GM12878 (cell line): Measurements from ENCODE around the gene ZNF548. TPM values are rescaled to one million over a fixed set of nuclear protein-coding genes. Genes with fewer than 3 reads are reported as not detected.

ENCODE experiments used
- BCL11A ChIP-seq: IDR thresholded peaks from 2 replicates; pipeline ENCODE4 v1.6.1; 2011; ENCODE audit warnings: low read depth, low read length
- JUNB ChIP-seq: IDR thresholded peaks from 2 replicates; pipeline ENCODE4 v1.6.1; 2016; ENCODE audit warnings: antibody characterized with exemption, mild to moderate bottlenecking
- JUND ChIP-seq: IDR thresholded peaks from 2 replicates; pipeline ENCODE4 v1.6.1; 2012; ENCODE audit warnings: low read depth, mild to moderate bottlenecking, low read length, improper control_type of control experiment, moderate library complexity
- KLF5 ChIP-seq: fragments of 450-650 bp; IDR thresholded peaks from 2 replicates; pipeline ENCODE4 v1.6.1; 2014; ENCODE audit warnings: mild to moderate bottlenecking; ENCODE audit not compliant: partially characterized antibody
- NR2C1 ChIP-seq: fragments of 450-650 bp; IDR thresholded peaks from 2 replicates; pipeline ENCODE4 v1.6.1; 2017; ENCODE audit warnings: antibody characterized with exemption, mild to moderate bottlenecking, moderate library complexity
- RUNX3 ChIP-seq: IDR thresholded peaks from 2 replicates; pipeline ENCODE4 v1.6.1; 2012; ENCODE audit warnings: low read length, inconsistent platforms
- SIN3A ChIP-seq: IDR thresholded peaks from 2 replicates; pipeline ENCODE4 v1.6.1; 2012; ENCODE audit warnings: low read depth, low read length, improper control_type of control experiment
- SMAD5 ChIP-seq: IDR thresholded peaks from 2 replicates; pipeline ENCODE4 v1.6.1; 2016; ENCODE audit warnings: antibody characterized with exemption, low read depth
- SPI1 ChIP-seq: IDR thresholded peaks from 2 replicates; pipeline ENCODE4 v1.6.1; 2011; ENCODE audit warnings: low read depth, mild to moderate bottlenecking, low read length, moderate library complexity, borderline replicate concordance; ENCODE audit not compliant: insufficient read depth
- SUPT20H ChIP-seq: IDR thresholded peaks from 2 replicates; pipeline ENCODE4 v1.6.1; 2011; ENCODE audit warnings: low read depth, mild to moderate bottlenecking, low read length, moderate library complexity, borderline replicate concordance; ENCODE audit not compliant: control insufficient read depth
- TBL1XR1 ChIP-seq: IDR thresholded peaks from 2 replicates; pipeline ENCODE4 v1.6.1; 2012; ENCODE audit warnings: low read depth, low read length, improper control_type of control experiment
- ZNF622 ChIP-seq: fragments of 450-650 bp; IDR thresholded peaks from 2 replicates; pipeline ENCODE4 v1.6.1; 2017; ENCODE audit warnings: mild to moderate bottlenecking, inconsistent platforms
- ZZZ3 ChIP-seq: IDR thresholded peaks from 2 replicates; pipeline ENCODE4 v1.6.1; 2011; ENCODE audit warnings: low read depth; ENCODE audit not compliant: control insufficient read depth, insufficient read length
- polyA plus RNA-seq, 11 experiments: library from polyadenylated mRNA; depleted of rRNA in 4 of 11; unstranded in 6 of 11; stranded (reverse) in 5 of 11; fragments of >200 nt; fragmentation: Nextera tagmentation in 4 of 11; fragmentation: Illumina TruSeq in 1 of 11; extraction: Ambion mirVana in 4 of 11; extraction: Trizol in 1 of 11; gene quantifications; 1 replicate in 1 of 11; 2 replicates in 10 of 11; pipeline versions ENCODE4 v1.2.1 to v1.2.3, GENCODE V29; 2011 to 2016; ENCODE audit warnings: inconsistent platforms in 2 of 11, missing spikeins in 2 of 11, low read depth in 1 of 11
- total RNA-seq, 4 experiments: library from RNA; depleted of rRNA in 3 of 4; stranded (reverse); fragments of >200 nt in 3 of 4; fragmentation: Illumina TruSeq in 1 of 4; extraction: Trizol in 1 of 4; gene quantifications; 2 replicates each; pipeline versions ENCODE4 v1.2.1 to v1.2.3, GENCODE V29; 2013 to 2021
- TF ChIP-seq, protein P1 (sequence below): fragments of 450-650 bp; IDR thresholded peaks from 2 replicates; pipeline ENCODE4 v1.6.1; 2017; ENCODE audit warnings: antibody characterized with exemption, mild to moderate bottlenecking, moderate library complexity
- TF ChIP-seq, protein P2 (sequence below): fragments of 450-650 bp; IDR thresholded peaks from 2 replicates; pipeline ENCODE4 v1.6.1; 2018; ENCODE audit warnings: borderline replicate concordance, mild to moderate bottlenecking; ENCODE audit not compliant: partially characterized antibody
- TF ChIP-seq, protein P3 (sequence below): fragments of 450-650 bp; IDR thresholded peaks from 2 replicates; pipeline ENCODE4 v1.6.1; 2017; ENCODE audit warnings: mild to moderate bottlenecking, moderate library complexity
- TF ChIP-seq, protein P4 (sequence below): fragments of 450-650 bp; IDR thresholded peaks from 2 replicates; pipeline ENCODE4 v1.6.1; 2018; ENCODE audit warnings: mild to moderate bottlenecking, low read depth, moderate library complexity; ENCODE audit not compliant: partially characterized antibody

ZNF548 gene
- total and polyA plus RNA-seq, 10 of the 15 experiments (the other 5 are each of a cell fraction or from before 2014, with no cell fraction given): 3.9 to 44.8 (median 16.5) TPM

DNA sequence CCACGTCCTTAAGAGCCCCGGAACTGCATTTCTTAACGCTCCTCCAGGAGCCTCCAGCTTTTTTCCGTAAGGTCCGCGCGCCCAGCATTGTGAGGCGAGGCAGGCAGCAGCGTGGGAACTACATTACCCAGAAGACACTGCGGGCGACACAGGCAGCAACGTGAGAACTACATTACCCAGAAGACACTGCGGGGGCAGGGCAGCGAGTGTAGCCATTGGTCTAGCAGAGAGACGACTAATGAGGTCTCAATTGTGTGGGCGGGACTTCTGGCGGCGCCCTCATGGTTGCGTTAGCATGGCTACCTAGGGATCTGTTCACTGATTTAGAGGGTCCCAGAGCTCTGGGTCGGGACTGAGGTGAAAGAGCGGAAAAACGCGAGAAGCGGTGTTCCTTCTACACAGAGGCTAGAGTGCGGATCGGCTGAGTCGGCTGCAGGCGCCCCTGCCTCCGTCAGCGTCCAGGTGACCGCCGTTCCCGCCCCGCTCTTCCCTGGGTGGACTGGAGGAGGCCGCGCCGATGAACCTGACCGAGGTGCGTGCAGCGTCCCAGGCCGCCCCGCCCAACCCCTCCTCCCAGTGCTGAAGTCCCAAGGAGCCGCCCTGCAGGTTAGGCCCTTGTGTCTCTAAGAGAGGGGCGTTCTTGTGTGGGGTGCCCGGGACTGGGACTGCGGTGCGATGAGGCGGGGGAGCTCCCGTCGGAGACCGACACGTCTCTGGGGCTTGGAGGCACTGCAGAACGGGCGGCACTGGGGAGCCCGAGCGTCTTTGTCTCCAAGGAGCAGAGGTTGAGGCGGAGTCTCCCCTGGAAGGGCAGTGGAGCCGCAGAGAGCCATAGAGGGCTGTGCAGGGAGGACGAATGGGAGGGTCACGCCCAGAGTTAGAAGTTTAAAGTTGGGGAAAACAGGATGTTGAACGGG, 45.7 kb downstream of the ZNF548 start, which contains the start of gene ZNF749 (continued):
- TF ChIP-seq, protein P1, sequence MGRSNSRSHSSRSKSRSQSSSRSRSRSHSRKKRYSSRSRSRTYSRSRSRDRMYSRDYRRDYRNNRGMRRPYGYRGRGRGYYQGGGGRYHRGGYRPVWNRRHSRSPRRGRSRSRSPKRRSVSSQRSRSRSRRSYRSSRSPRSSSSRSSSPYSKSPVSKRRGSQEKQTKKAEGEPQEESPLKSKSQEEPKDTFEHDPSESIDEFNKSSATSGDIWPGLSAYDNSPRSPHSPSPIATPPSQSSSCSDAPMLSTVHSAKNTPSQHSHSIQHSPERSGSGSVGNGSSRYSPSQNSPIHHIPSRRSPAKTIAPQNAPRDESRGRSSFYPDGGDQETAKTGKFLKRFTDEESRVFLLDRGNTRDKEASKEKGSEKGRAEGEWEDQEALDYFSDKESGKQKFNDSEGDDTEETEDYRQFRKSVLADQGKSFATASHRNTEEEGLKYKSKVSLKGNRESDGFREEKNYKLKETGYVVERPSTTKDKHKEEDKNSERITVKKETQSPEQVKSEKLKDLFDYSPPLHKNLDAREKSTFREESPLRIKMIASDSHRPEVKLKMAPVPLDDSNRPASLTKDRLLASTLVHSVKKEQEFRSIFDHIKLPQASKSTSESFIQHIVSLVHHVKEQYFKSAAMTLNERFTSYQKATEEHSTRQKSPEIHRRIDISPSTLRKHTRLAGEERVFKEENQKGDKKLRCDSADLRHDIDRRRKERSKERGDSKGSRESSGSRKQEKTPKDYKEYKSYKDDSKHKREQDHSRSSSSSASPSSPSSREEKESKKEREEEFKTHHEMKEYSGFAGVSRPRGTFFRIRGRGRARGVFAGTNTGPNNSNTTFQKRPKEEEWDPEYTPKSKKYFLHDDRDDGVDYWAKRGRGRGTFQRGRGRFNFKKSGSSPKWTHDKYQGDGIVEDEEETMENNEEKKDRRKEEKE: no peak
- no peak for TF ChIP-seq ZNF622
- peak; percentile 80 for TF ChIP-seq SMAD5
- peak; percentile 38; the same call in 1 of the 2 replicates for TF ChIP-seq RUNX3
- peak; percentile 60; the same call in 1 of the 2 replicates for TF ChIP-seq SIN3A
- no peak for TF ChIP-seq JUND
- peak; percentile 70 for TF ChIP-seq NR2C1
- TF ChIP-seq KLF5: no peak
- no peak for TF ChIP-seq TBL1XR1
- TF ChIP-seq, protein P2, sequence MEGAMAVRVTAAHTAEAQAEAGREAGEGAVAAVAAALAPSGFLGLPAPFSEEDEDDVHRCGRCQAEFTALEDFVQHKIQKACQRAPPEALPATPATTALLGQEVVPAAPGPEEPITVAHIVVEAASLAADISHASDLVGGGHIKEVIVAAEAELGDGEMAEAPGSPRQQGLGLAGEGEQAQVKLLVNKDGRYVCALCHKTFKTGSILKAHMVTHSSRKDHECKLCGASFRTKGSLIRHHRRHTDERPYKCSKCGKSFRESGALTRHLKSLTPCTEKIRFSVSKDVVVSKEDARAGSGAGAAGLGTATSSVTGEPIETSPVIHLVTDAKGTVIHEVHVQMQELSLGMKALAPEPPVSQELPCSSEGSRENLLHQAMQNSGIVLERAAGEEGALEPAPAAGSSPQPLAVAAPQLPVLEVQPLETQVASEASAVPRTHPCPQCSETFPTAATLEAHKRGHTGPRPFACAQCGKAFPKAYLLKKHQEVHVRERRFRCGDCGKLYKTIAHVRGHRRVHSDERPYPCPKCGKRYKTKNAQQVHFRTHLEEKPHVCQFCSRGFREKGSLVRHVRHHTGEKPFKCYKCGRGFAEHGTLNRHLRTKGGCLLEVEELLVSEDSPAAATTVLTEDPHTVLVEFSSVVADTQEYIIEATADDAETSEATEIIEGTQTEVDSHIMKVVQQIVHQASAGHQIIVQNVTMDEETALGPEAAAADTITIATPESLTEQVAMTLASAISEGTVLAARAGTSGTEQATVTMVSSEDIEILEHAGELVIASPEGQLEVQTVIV: no peak
- TF ChIP-seq ZZZ3: no peak
- no peak for TF ChIP-seq SPI1
- TF ChIP-seq SUPT20H: no peak
- TF ChIP-seq, protein P3, sequence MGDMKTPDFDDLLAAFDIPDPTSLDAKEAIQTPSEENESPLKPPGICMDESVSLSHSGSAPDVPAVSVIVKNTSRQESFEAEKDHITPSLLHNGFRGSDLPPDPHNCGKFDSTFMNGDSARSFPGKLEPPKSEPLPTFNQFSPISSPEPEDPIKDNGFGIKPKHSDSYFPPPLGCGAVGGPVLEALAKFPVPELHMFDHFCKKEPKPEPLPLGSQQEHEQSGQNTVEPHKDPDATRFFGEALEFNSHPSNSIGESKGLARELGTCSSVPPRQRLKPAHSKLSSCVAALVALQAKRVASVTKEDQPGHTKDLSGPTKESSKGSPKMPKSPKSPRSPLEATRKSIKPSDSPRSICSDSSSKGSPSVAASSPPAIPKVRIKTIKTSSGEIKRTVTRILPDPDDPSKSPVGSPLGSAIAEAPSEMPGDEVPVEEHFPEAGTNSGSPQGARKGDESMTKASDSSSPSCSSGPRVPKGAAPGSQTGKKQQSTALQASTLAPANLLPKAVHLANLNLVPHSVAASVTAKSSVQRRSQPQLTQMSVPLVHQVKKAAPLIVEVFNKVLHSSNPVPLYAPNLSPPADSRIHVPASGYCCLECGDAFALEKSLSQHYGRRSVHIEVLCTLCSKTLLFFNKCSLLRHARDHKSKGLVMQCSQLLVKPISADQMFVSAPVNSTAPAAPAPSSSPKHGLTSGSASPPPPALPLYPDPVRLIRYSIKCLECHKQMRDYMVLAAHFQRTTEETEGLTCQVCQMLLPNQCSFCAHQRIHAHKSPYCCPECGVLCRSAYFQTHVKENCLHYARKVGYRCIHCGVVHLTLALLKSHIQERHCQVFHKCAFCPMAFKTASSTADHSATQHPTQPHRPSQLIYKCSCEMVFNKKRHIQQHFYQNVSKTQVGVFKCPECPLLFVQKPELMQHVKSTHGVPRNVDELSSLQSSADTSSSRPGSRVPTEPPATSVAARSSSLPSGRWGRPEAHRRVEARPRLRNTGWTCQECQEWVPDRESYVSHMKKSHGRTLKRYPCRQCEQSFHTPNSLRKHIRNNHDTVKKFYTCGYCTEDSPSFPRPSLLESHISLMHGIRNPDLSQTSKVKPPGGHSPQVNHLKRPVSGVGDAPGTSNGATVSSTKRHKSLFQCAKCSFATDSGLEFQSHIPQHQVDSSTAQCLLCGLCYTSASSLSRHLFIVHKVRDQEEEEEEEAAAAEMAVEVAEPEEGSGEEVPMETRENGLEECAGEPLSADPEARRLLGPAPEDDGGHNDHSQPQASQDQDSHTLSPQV: no peak
- TF ChIP-seq, protein P4, sequence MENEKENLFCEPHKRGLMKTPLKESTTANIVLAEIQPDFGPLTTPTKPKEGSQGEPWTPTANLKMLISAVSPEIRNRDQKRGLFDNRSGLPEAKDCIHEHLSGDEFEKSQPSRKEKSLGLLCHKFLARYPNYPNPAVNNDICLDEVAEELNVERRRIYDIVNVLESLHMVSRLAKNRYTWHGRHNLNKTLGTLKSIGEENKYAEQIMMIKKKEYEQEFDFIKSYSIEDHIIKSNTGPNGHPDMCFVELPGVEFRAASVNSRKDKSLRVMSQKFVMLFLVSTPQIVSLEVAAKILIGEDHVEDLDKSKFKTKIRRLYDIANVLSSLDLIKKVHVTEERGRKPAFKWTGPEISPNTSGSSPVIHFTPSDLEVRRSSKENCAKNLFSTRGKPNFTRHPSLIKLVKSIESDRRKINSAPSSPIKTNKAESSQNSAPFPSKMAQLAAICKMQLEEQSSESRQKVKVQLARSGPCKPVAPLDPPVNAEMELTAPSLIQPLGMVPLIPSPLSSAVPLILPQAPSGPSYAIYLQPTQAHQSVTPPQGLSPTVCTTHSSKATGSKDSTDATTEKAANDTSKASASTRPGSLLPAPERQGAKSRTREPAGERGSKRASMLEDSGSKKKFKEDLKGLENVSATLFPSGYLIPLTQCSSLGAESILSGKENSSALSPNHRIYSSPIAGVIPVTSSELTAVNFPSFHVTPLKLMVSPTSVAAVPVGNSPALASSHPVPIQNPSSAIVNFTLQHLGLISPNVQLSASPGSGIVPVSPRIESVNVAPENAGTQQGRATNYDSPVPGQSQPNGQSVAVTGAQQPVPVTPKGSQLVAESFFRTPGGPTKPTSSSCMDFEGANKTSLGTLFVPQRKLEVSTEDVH: no peak
- TF ChIP-seq BCL11A: no peak
- no peak for TF ChIP-seq JUNB
